SK-N-SH treated with all-trans-retinoic acid at 6 μM for 48 hours (cell line): ENCODE results near the gene CASP1.
"Not testable (repeated sequence)": the region's sequence is repeated elsewhere in the genome, so short reads cannot be mapped to it uniquely, and the experiment has no call there.

Experiments
- ATAC-seq: fragments of 200-7000 bp; cut with Tn5 transposase; 3 replicates; pipeline ENCODE4 v1.9.1; 2020; ENCODE audit warnings: mild to moderate bottlenecking, moderate library complexity
- ARNTL ChIP-seq: fragments of 450-650 bp; formaldehyde crosslinking; IDR thresholded peaks from 2 replicates; pipeline ENCODE4 v1.5.0; 2020; ENCODE audit warnings: low read depth, mild to moderate bottlenecking, moderate library complexity, borderline replicate concordance
- BACH2 ChIP-seq: fragments of 250-450 bp; sonication (Bioruptor Pico); IDR thresholded peaks from 2 replicates; pipeline ENCODE4 v1.9.0; 2021; ENCODE audit warnings: mild to moderate bottlenecking, borderline replicate concordance
- CSDC2 ChIP-seq: fragments of 250-450 bp; sonication (Bioruptor Pico); IDR thresholded peaks from 2 replicates; pipeline ENCODE4 v1.5.0; 2020; ENCODE audit warnings: mild to moderate bottlenecking, moderate library complexity
- GLIS3 ChIP-seq: fragments of 250-450 bp; sonication (Bioruptor Pico); IDR thresholded peaks from 2 replicates; pipeline ENCODE4 v1.5.0; 2020; ENCODE audit warnings: mild to moderate bottlenecking, moderate library complexity
- ISL1 ChIP-seq: fragments of 250-450 bp; sonication (Bioruptor Pico); IDR thresholded peaks from 2 replicates; pipeline ENCODE4 v2.1.2; 2022; ENCODE audit warnings: mild to moderate bottlenecking, moderate library complexity
- OSR1 ChIP-seq: fragments of 250-450 bp; sonication (Bioruptor Pico); IDR thresholded peaks from 2 replicates; pipeline ENCODE4 v1.8.0; 2022; ENCODE audit warnings: moderate library complexity, mild to moderate bottlenecking, inconsistent platforms
- RARB ChIP-seq: fragments of 250-450 bp; sonication (Bioruptor Pico); IDR thresholded peaks from 2 replicates; pipeline ENCODE4 v1.8.0; 2021; ENCODE audit warnings: mild to moderate bottlenecking, moderate library complexity
- SNAI2 ChIP-seq: fragments of 250-450 bp; sonication (Bioruptor Pico); IDR thresholded peaks from 2 replicates; pipeline ENCODE4 v1.5.0; 2020; ENCODE audit warnings: mild to moderate bottlenecking, moderate library complexity
- TCF4 ChIP-seq: fragments of 250-450 bp; sonication (Bioruptor Pico); IDR thresholded peaks from 2 replicates; pipeline ENCODE4 v1.8.0; 2021; ENCODE audit warnings: mild to moderate bottlenecking, moderate library complexity, borderline replicate concordance
- TOX ChIP-seq: fragments of 250-450 bp; sonication (Bioruptor Pico); IDR thresholded peaks from 2 replicates; pipeline ENCODE4 v1.8.0; 2021; ENCODE audit warnings: mild to moderate bottlenecking, moderate library complexity, borderline replicate concordance
- ZC3H10 ChIP-seq: fragments of 250-450 bp; sonication (Bioruptor Pico); IDR thresholded peaks from 2 replicates; pipeline ENCODE4 v1.5.1; 2021; ENCODE audit warnings: mild to moderate bottlenecking, moderate library complexity
- ZFP3 ChIP-seq: fragments of 250-450 bp; sonication (Bioruptor Pico); IDR thresholded peaks from 2 replicates; pipeline ENCODE4 v1.5.0; 2020; ENCODE audit warnings: mild to moderate bottlenecking, moderate library complexity
- ZNF565 ChIP-seq: fragments of 450-650 bp; formaldehyde crosslinking; conservative IDR thresholded peaks from 2 replicates; pipeline ENCODE4 v1.5.0; 2020; ENCODE audit warnings: low read depth, mild to moderate bottlenecking, moderate library complexity
- ZNF70 ChIP-seq: fragments of 450-650 bp; formaldehyde crosslinking; IDR thresholded peaks from 2 replicates; pipeline ENCODE4 v1.5.0; 2020; ENCODE audit warnings: mild to moderate bottlenecking, moderate library complexity
- ZNF8 ChIP-seq: fragments of 450-650 bp; formaldehyde crosslinking; IDR thresholded peaks from 2 replicates; pipeline ENCODE4 v1.5.0; 2020; ENCODE audit warnings: mild to moderate bottlenecking, moderate library complexity
- TF ChIP-seq, protein P1 (sequence below): fragments of 250-450 bp; sonication (Bioruptor Pico); IDR thresholded peaks from 2 replicates; pipeline ENCODE4 v1.5.0; 2020; ENCODE audit warnings: mild to moderate bottlenecking, moderate library complexity
- TF ChIP-seq, protein P2 (sequence below): fragments of 250-450 bp; sonication (Bioruptor Pico); IDR thresholded peaks from 2 replicates; pipeline ENCODE4 v1.8.0; 2021; ENCODE audit warnings: low read depth, mild to moderate bottlenecking, moderate library complexity, borderline replicate concordance
- TF ChIP-seq, protein P3 (sequence below): fragments of 250-450 bp; sonication (Bioruptor Pico); IDR thresholded peaks from 2 replicates; pipeline ENCODE4 v1.8.0; 2020; ENCODE audit warnings: mild to moderate bottlenecking, moderate library complexity, borderline replicate concordance
- TF ChIP-seq, protein P4 (sequence below): fragments of 250-450 bp; sonication (Bioruptor Pico); IDR thresholded peaks from 2 replicates; pipeline ENCODE4 v1.5.1; 2021; ENCODE audit warnings: mild to moderate bottlenecking, moderate library complexity

The CASP1 gene

DNA sequence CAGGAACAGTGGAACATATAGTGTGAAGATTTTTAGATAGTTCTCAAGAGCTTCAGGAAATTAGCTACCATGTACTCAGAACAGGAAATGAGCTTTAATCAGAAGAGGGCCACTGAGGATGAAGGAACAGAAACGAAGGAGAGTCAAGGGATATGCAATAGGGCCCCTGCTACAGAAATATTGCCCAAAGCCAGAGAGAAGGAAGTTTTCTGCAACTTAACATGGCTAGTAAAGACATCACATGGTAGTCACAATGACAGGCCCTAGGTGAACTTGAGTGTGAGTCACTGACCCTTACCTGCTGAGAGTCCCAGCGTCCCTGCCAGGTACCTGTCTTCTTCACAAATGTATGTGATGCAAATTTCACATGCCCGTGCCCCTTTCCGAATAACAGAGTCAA lies 35.4 kb upstream of the CASP1 start:
- ATAC-seq = no peak
- TF ChIP-seq ZC3H10 (CRISPR knock-in tag) (no peak), ZNF8 (CRISPR knock-in tag) (no peak), CSDC2 (no peak), BACH2 (CRISPR knock-in tag) (no peak), ARNTL (no peak), GLIS3 (CRISPR knock-in tag) (no peak)
- TF ChIP-seq, protein P1, sequence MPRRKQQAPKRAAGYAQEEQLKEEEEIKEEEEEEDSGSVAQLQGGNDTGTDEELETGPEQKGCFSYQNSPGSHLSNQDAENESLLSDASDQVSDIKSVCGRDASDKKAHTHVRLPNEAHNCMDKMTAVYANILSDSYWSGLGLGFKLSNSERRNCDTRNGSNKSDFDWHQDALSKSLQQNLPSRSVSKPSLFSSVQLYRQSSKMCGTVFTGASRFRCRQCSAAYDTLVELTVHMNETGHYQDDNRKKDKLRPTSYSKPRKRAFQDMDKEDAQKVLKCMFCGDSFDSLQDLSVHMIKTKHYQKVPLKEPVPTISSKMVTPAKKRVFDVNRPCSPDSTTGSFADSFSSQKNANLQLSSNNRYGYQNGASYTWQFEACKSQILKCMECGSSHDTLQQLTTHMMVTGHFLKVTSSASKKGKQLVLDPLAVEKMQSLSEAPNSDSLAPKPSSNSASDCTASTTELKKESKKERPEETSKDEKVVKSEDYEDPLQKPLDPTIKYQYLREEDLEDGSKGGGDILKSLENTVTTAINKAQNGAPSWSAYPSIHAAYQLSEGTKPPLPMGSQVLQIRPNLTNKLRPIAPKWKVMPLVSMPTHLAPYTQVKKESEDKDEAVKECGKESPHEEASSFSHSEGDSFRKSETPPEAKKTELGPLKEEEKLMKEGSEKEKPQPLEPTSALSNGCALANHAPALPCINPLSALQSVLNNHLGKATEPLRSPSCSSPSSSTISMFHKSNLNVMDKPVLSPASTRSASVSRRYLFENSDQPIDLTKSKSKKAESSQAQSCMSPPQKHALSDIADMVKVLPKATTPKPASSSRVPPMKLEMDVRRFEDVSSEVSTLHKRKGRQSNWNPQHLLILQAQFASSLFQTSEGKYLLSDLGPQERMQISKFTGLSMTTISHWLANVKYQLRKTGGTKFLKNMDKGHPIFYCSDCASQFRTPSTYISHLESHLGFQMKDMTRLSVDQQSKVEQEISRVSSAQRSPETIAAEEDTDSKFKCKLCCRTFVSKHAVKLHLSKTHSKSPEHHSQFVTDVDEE (CRISPR knock-in tag) = no peak
- TF ChIP-seq, protein P2, sequence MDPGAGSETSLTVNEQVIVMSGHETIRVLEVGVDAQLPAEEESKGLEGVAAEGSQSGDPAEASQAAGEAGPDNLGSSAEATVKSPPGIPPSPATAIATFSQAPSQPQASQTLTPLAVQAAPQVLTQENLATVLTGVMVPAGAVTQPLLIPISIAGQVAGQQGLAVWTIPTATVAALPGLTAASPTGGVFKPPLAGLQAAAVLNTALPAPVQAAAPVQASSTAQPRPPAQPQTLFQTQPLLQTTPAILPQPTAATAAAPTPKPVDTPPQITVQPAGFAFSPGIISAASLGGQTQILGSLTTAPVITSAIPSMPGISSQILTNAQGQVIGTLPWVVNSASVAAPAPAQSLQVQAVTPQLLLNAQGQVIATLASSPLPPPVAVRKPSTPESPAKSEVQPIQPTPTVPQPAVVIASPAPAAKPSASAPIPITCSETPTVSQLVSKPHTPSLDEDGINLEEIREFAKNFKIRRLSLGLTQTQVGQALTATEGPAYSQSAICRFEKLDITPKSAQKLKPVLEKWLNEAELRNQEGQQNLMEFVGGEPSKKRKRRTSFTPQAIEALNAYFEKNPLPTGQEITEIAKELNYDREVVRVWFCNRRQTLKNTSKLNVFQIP = no peak
- TF ChIP-seq, all 23 proteins: peak for 0

DNA sequence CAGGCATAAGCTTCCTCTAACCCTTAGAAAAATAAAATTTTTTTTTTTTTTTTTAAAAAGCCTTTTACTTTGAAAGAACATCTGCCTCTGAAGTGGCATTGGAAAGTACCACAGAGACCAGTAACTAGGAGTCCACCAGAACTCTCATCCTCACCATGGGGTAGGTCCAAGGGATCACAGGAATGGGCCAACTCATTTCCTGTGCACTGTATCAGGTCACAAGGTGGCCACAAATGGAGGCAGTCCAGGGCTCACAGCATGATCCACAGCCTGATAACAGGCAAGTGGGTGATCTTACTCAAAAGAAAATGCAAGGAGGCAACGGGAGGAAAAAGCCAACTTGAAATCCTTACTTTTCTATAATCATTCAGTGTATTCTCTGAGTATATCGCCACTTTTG lies 34.8 kb upstream of the CASP1 start:
- ATAC-seq = not testable (repeated sequence)

DNA sequence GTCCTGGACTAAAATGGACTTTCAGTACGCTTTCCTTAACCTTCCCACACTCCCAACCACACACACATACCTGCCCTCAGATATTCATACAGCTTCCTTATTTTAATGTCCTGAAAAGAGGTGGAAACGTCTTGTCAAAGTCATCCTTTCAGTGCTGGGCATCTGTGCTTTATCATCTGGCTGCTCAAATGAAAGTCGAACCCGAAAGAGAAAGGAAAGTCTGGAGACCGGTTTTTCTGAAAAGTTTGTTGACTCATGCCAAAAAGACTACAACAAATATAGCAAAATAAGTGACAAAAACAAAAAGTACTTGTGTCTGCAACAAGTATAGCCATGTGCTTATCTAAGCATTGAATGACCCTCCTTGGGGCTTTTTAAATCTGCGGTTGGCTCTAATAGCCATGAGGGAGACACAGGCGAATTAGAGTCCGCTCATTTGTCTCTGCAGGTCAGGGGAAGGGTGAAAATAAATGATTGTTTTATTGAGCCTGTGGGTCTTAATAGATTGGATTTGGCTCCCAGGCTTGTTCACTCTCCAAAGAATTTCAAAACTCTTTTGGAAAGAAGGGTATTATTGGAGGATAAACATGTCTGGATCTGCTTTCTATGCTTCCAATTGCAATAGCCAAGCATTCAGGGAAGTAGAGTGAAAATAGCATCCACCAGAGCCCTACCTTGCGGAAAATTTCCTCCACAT lies 28.4 kb upstream of the CASP1 start:
- not testable (repeated sequence) for ATAC-seq

DNA sequence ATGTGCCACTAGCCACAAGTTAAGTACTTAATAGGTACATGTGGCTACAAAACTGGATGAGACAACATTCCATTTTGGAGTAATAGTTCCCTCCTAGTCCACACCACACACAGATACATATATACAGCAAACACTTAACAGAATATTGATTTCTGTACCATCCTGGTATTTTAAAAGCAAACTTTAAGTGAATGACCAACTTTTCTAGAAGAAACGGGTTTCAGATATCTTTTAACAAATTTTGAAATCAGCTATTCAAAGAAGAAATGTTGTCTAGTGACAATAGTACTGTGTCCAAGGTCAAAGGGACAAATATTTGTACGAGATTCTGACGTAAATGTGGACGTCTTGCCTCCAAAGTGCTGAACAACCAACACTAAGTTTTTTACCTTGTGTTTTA lies 22.5 kb upstream of the CASP1 start:
- TF ChIP-seq BACH2 (CRISPR knock-in tag) (no peak), GLIS3 (CRISPR knock-in tag) (no peak), ZNF70 (CRISPR knock-in tag) (no peak), SNAI2 (CRISPR knock-in tag) (no peak), ISL1 (no peak), CSDC2 (no peak), TOX (CRISPR knock-in tag) (no peak), ARNTL (no peak), RARB (CRISPR knock-in tag) (no peak), ZNF565 (CRISPR knock-in tag) (no peak), ZFP3 (CRISPR knock-in tag) (no peak), OSR1 (no peak), TCF4 (CRISPR knock-in tag) (no peak)
- TF ChIP-seq, protein P3, sequence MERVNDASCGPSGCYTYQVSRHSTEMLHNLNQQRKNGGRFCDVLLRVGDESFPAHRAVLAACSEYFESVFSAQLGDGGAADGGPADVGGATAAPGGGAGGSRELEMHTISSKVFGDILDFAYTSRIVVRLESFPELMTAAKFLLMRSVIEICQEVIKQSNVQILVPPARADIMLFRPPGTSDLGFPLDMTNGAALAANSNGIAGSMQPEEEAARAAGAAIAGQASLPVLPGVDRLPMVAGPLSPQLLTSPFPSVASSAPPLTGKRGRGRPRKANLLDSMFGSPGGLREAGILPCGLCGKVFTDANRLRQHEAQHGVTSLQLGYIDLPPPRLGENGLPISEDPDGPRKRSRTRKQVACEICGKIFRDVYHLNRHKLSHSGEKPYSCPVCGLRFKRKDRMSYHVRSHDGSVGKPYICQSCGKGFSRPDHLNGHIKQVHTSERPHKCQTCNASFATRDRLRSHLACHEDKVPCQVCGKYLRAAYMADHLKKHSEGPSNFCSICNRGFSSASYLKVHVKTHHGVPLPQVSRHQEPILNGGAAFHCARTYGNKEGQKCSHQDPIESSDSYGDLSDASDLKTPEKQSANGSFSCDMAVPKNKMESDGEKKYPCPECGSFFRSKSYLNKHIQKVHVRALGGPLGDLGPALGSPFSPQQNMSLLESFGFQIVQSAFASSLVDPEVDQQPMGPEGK (CRISPR knock-in tag) = no peak
- TF ChIP-seq, protein P2 = no peak
- TF ChIP-seq, protein P1 (CRISPR knock-in tag) = no peak
- TF ChIP-seq, protein P4, sequence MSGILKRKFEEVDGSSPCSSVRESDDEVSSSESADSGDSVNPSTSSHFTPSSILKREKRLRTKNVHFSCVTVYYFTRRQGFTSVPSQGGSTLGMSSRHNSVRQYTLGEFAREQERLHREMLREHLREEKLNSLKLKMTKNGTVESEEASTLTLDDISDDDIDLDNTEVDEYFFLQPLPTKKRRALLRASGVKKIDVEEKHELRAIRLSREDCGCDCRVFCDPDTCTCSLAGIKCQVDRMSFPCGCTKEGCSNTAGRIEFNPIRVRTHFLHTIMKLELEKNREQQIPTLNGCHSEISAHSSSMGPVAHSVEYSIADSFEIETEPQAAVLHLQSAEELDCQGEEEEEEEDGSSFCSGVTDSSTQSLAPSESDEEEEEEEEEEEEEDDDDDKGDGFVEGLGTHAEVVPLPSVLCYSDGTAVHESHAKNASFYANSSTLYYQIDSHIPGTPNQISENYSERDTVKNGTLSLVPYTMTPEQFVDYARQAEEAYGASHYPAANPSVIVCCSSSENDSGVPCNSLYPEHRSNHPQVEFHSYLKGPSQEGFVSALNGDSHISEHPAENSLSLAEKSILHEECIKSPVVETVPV (CRISPR knock-in tag) = no peak
- ATAC-seq = no peak
